ENCODE data around the gene CACNA1S. TPM values are rescaled to one million over a fixed set of nuclear protein-coding genes. Genes with fewer than 3 reads are reported as not detected.

Gene CACNA1S
- total RNA-seq, 4 donors from 2014 or later = not detected

GRCh38 chr1:201000391-201000790 is 111.8 kb downstream of the CACNA1S start:
- H3K27me3 ChIP-seq = no peaks in the 10 kb centered on the region
- H3K27ac ChIP-seq = no peak overlapping the region
- H3K36me3 ChIP-seq = peaks cover 0 to 30% of the 10 kb centered on the region in 2 donors
- ATAC-seq = no peak
- 93 to 95% methylated on average over 4 to 13 of the region's 25 CpGs for WGBS, 2 donors (ENCODE audit: low coverage in 1 of 2)
- TF ChIP-seq EP300 (IDR thresholded peaks at IDR 0.05) = no peak
- TF ChIP-seq POLR2AphosphoS5 (IDR thresholded peaks at IDR 0.05) = no peak
- TF ChIP-seq CTCF (IDR thresholded peaks at IDR 0.05) = no peak
- TF ChIP-seq POLR2A (IDR thresholded peaks at IDR 0.05) = no peak
- no peaks in the 10 kb centered on the region for H3K4me1 ChIP-seq
- H3K4me3 ChIP-seq = no peak overlapping the region
- no peaks in the 10 kb centered on the region for H3K9me3 ChIP-seq

- ATAC-seq = no peak
- H3K27ac ChIP-seq = no peak overlapping the region
- TF ChIP-seq EP300 (IDR thresholded peaks at IDR 0.05) = no peak
- no peak for TF ChIP-seq POLR2A (IDR thresholded peaks at IDR 0.05)
- no peak for TF ChIP-seq POLR2AphosphoS5 (IDR thresholded peaks at IDR 0.05)
- TF ChIP-seq CTCF (IDR thresholded peaks at IDR 0.05) = no peak
- H3K27me3 ChIP-seq = no peaks in the 10 kb centered on the region
- H3K4me3 ChIP-seq = no peak overlapping the region
- H3K9me3 ChIP-seq = no peaks in the 10 kb centered on the region
- peaks cover 0 to 30% of the 10 kb centered on the region in 2 donors for H3K36me3 ChIP-seq
- no peaks in the 10 kb centered on the region for H3K4me1 ChIP-seq
- WGBS, 2 donors (ENCODE audit: low coverage in 1 of 2) = 80% methylated on average over 2 of the region's 14 CpGs; no CpG with 5 or more reads in 1 of the 2 donors
These were observed 112.6 kb downstream of the CACNA1S start for GRCh38 chr1:200999667-201000066.

GRCh38 chr1:200998323-200998722 is 113.9 kb downstream of the CACNA1S start:
- Histone ChIP-seq H3K9me3 (no peaks in the 10 kb centered on the region), H3K27ac (no peak overlapping the region), H3K4me3 (no peak overlapping the region), H3K36me3 (peaks cover 0 to 18% of the 10 kb centered on the region in 2 donors), H3K4me1 (no peaks in the 10 kb centered on the region), H3K27me3 (no peaks in the 10 kb centered on the region)
- no peak for TF ChIP-seq CTCF (IDR thresholded peaks at IDR 0.05)
- TF ChIP-seq EP300 (IDR thresholded peaks at IDR 0.05) = no peak
- no peak for TF ChIP-seq POLR2A (IDR thresholded peaks at IDR 0.05)
- TF ChIP-seq POLR2AphosphoS5 (IDR thresholded peaks at IDR 0.05) = no peak
- ATAC-seq = no peak
- WGBS, 2 donors (ENCODE audit: low coverage in 1 of 2) = 93% methylated on average over 3 of the region's 16 CpGs; no CpG with 5 or more reads in 1 of the 2 donors

GRCh38 chr1:200992382-200993048 is 119.7 kb downstream of the CACNA1S start:
- Histone ChIP-seq H3K27me3 (no peaks in the 10 kb centered on the region), H3K4me3 (no peak overlapping the region), H3K36me3 (peaks cover 0 to 49% of the 10 kb centered on the region in 2 donors), H3K9me3 (no peaks in the 10 kb centered on the region), H3K4me1 (no peaks in the 10 kb centered on the region), H3K27ac (no peak overlapping the region)
- no peak for TF ChIP-seq EP300 (IDR thresholded peaks at IDR 0.05)
- WGBS, 2 donors (ENCODE audit: low coverage in 1 of 2) = 33 to 76% methylated on average over 1 to 3 of the region's 4 CpGs
- ATAC-seq = no peak

GRCh38 chr1:200991097-200991614 is 121.1 kb downstream of the CACNA1S start:
- Histone ChIP-seq H3K9me3 (no peaks in the 10 kb centered on the region), H3K4me3 (no peak overlapping the region), H3K36me3 (peaks cover 0 to 52% of the 10 kb centered on the region in 2 donors), H3K4me1 (no peaks in the 10 kb centered on the region), H3K27ac (no peak overlapping the region), H3K27me3 (no peaks in the 10 kb centered on the region)
- TF ChIP-seq EP300 (IDR thresholded peaks at IDR 0.05) (no peak), POLR2A (IDR thresholded peaks at IDR 0.05) (no peak), POLR2AphosphoS5 (IDR thresholded peaks at IDR 0.05) (no peak), CTCF (IDR thresholded peaks at IDR 0.05) (no peak)
- 80% methylated on average over 2 of the region's 10 CpGs; no CpG with 5 or more reads in 1 of the 2 donors for WGBS, 2 donors (ENCODE audit: low coverage in 1 of 2)
- no peak for ATAC-seq

Data from gastroesophageal sphincter (tissue), 4 donors.